ENCODE data around the gene SLAMF8. TPM values are rescaled to one million over a fixed set of nuclear protein-coding genes. Genes with fewer than 3 reads are reported as not detected.

The SLAMF8 gene
- total RNA-seq, 6 experiments from 2014 or later, result 0.09 to 0.99 (median 0.40) TPM

- Mint-ChIP-seq H3K27ac (no peak overlapping the region), H3K36me3 (ENCODE audit: low read depth) (peaks cover 18% of the 10 kb centered on the region), H3K4me1 (ENCODE audit: low read depth) (0 out of 2 replicates have a peak, but pooled peaks cover 1% of the 10 kb centered on the region), H3K4me3 (no peak overlapping the region), H3K27me3 (ENCODE audit: insufficient read depth) (peaks cover 2% of the 10 kb centered on the region; the same call in 1 of the 2 replicates), H3K9me3 (no peaks in the 10 kb centered on the region)
- DNase-seq, result no peak
- TF ChIP-seq CTCF (IDR thresholded peaks at IDR 0.05), result no peak
These were observed 56.5 kb downstream of the SLAMF8 start for GRCh38 chr1:159883134-159883533.

GRCh38 chr1:159884296-159884695, 57.6 kb downstream of the SLAMF8 start:
- no peak overlapping the region for H3K27ac Mint-ChIP-seq
- H3K36me3 Mint-ChIP-seq (ENCODE audit: low read depth), result peaks cover 12% of the 10 kb centered on the region
- H3K4me1 Mint-ChIP-seq (ENCODE audit: low read depth), result peaks cover 10% of the 10 kb centered on the region

More at GRCh38 chr1:159884296-159884695, 57.6 kb downstream of the SLAMF8 start:
- Mint-ChIP-seq H3K27me3 (ENCODE audit: insufficient read depth) (peaks cover 2% of the 10 kb centered on the region; the same call in 1 of the 2 replicates), H3K4me3 (no peak overlapping the region), H3K9me3 (no peaks in the 10 kb centered on the region)
- TF ChIP-seq CTCF (IDR thresholded peaks at IDR 0.05), result no peak
- DNase-seq, result no peak

Other genes starting within 250 kb of the SLAMF8 start
- gene APCS, start 239.0 kb upstream of the SLAMF8 start, total RNA-seq (2021; fragmentation: NEBNext Ultra II Directional; extraction: Animal tissue kit (Norgen Biotek cat#: 25700)), result not detected
- gene CRP, start 112.3 kb upstream of the SLAMF8 start, total RNA-seq (2021; fragmentation: NEBNext Ultra II Directional; extraction: Animal tissue kit (Norgen Biotek cat#: 25700)), result not detected
- gene DUSP23, start 45.9 kb upstream of the SLAMF8 start, total RNA-seq (2021; fragmentation: NEBNext Ultra II Directional; extraction: Animal tissue kit (Norgen Biotek cat#: 25700)), result 10 to 100 TPM; 23.3 to 26.3 (median 23.5) TPM
- not detected for gene FCRL6, start 24.5 kb upstream of the SLAMF8 start, total RNA-seq (2021; fragmentation: NEBNext Ultra II Directional; extraction: Animal tissue kit (Norgen Biotek cat#: 25700))
- gene VSIG8, start 35.8 kb downstream of the SLAMF8 start, total RNA-seq (2021; fragmentation: NEBNext Ultra II Directional; extraction: Animal tissue kit (Norgen Biotek cat#: 25700)), result not detected
- gene CFAP45, start 73.3 kb downstream of the SLAMF8 start, total RNA-seq (2021; fragmentation: NEBNext Ultra II Directional; extraction: Animal tissue kit (Norgen Biotek cat#: 25700)), result 1 to 10 TPM in 4 of 6 experiments, under 1 TPM in 2; 0.94 to 2.5 (median 1.2) TPM
- gene TAGLN2, start 98.6 kb downstream of the SLAMF8 start, total RNA-seq (2021; fragmentation: NEBNext Ultra II Directional; extraction: Animal tissue kit (Norgen Biotek cat#: 25700)), result 100 to 1,000 TPM; 560 to 914 (median 815) TPM
- not detected for gene IGSF9, start 118.7 kb downstream of the SLAMF8 start, total RNA-seq (2021; fragmentation: NEBNext Ultra II Directional; extraction: Animal tissue kit (Norgen Biotek cat#: 25700))
- under 1 TPM in 3 of 6 experiments, not detected in 3; 0.41 to 0.51 (median 0.46) TPM for gene SLAMF9, start 127.4 kb downstream of the SLAMF8 start, total RNA-seq (2021; fragmentation: NEBNext Ultra II Directional; extraction: Animal tissue kit (Norgen Biotek cat#: 25700))
- 1 to 10 TPM; 6.7 to 8.4 (median 7.7) TPM for gene PIGM, start 205.1 kb downstream of the SLAMF8 start, total RNA-seq (2021; fragmentation: NEBNext Ultra II Directional; extraction: Animal tissue kit (Norgen Biotek cat#: 25700))
- not detected for gene KCNJ10, start 243.3 kb downstream of the SLAMF8 start, total RNA-seq (2021; fragmentation: NEBNext Ultra II Directional; extraction: Animal tissue kit (Norgen Biotek cat#: 25700))

All from HFFc6 (cell line).